Aorta (tissue), 5 donors: ENCODE measurements around the gene OIT3. TPM values are rescaled to one million over a fixed set of nuclear protein-coding genes. Genes with fewer than 3 reads are reported as not detected.
"Not testable (repeated sequence)": the region's sequence is repeated elsewhere in the genome, so short reads cannot be mapped to it uniquely, and the experiment has no call there.

ENCODE experiments used
- ATAC-seq: fragments of 200-7000 bp; cut with Tn5 transposase; one replicate; pipeline ENCODE4 v1.9.1; 2022; ENCODE audit warnings: moderate library complexity; ENCODE audit not compliant: low FRiP score
- DNase-seq, 2 donors: peaks; one replicate each; pipeline ENCODE4 v3.0.0-alpha.2; 2020
- H3K27ac ChIP-seq, 2 donors: one replicate each; pipeline ENCODE4 v1.5.1; 2013; ENCODE audit warnings: low read length in 2 of 2, mild to moderate bottlenecking in 2 of 2, moderate library complexity in 2 of 2, control low read depth in 1 of 2, inconsistent platforms in 1 of 2, low read depth in 1 of 2
- H3K27me3 ChIP-seq, 2 donors: one replicate each; pipeline ENCODE4 v1.6.1; 2013; ENCODE audit warnings: control low read depth in 1 of 2, low read length in 1 of 2, mild to moderate bottlenecking in 1 of 2, moderate library complexity in 1 of 2; ENCODE audit not compliant: insufficient read depth in 2 of 2, control insufficient read depth in 1 of 2
- H3K36me3 ChIP-seq, 2 donors: one replicate each; pipeline ENCODE4 v1.6.1; 2013; ENCODE audit warnings: control low read depth in 1 of 2, low read length in 1 of 2, mild to moderate bottlenecking in 1 of 2; ENCODE audit not compliant: insufficient read depth in 2 of 2, control insufficient read depth in 1 of 2
- H3K4me1 ChIP-seq, 2 donors: one replicate each; pipeline ENCODE4 v1.6.1; 2013; ENCODE audit warnings: low read length in 2 of 2, control low read depth in 1 of 2, mild to moderate bottlenecking in 1 of 2, moderate library complexity in 1 of 2; ENCODE audit not compliant: insufficient read depth in 2 of 2, control insufficient read depth in 1 of 2
- H3K4me3 ChIP-seq, 2 donors: one replicate each; pipeline ENCODE4 v1.5.1; 2013; ENCODE audit warnings: low read length in 2 of 2, control low read depth in 1 of 2, mild to moderate bottlenecking in 1 of 2
- H3K9me3 ChIP-seq: one replicate; pipeline ENCODE4 v1.6.1; 2013; ENCODE audit warnings: mild to moderate bottlenecking, low read length; ENCODE audit not compliant: control insufficient read depth
- WGBS, 2 donors: extraction: QIAGEN DNeasy Blood & Tissue Kit; methylation state at CpG; one replicate each; pipeline ENCODE4 v1.1.7; 2013; 5-methylcytosine and 5-hydroxymethylcytosine counted together
- intact Hi-C, 2 donors: fragments of 100-400 bp; cut with DNase I; formaldehyde crosslinking; loops; one replicate each; pipeline versions ENCODE4 v1.14.2 to v1.15.0; 2022
- polyA plus RNA-seq, 2 donors: library from polyadenylated mRNA; stranded (reverse); fragments of 200-250 nt; gene quantifications; one replicate each; pipeline ENCODE4 v1.2.3, GENCODE V29; 2013
- total RNA-seq, 2 donors: library from RNA; stranded (reverse); fragmentation: NEBNext Ultra II Directional; extraction: Animal tissue kit (Norgen Biotek cat#: 25700); gene quantifications; one replicate each; pipeline ENCODE4 v1.2.1, GENCODE V29; 2021
- donor health status: healthy with polysubstance abuse.
- donor health status: Bipolar disorder and iron deficiency.
- donor health status: DM: no; HTN: no; CAD: no.
- donor health status: DM: no; HTN: no; CAD: no.
- donor health status: DM: yes; HTN: yes; CAD: no.

Gene OIT3
- total and polyA plus RNA-seq, 4 donors, result 0.15 to 0.23 TPM; not detected in 2

GRCh38 chr10:72911758-72912157, 18.2 kb downstream of the OIT3 start:
- Histone ChIP-seq H3K4me3 (no peak overlapping the region), H3K27ac (no peak overlapping the region), H3K36me3 (no peaks in the 10 kb centered on the region), H3K27me3 (no peaks in the 10 kb centered on the region), H3K4me1 (no peaks in the 10 kb centered on the region), H3K9me3 (no peaks in the 10 kb centered on the region)
- intact Hi-C loops, result no loop called here
- ATAC-seq, result no peak
- DNase-seq, result no peak
- WGBS, 2 donors, result 96 to 97% methylated on average over 2 of the region's 2 CpGs

GRCh38 chr10:72912736-72913135, 19.2 kb downstream of the OIT3 start:
- Histone ChIP-seq H3K4me1 (no peaks in the 10 kb centered on the region), H3K36me3 (no peaks in the 10 kb centered on the region), H3K27me3 (no peaks in the 10 kb centered on the region), H3K27ac (no peak overlapping the region), H3K9me3 (no peaks in the 10 kb centered on the region), H3K4me3 (no peak overlapping the region)
- intact Hi-C loops, result no loop called here
- 88 to 92% methylated on average over 4 of the region's 4 CpGs for WGBS, 2 donors
- DNase-seq, result no peak
- no peak for ATAC-seq

GRCh38 chr10:72913287-72913686, 19.7 kb downstream of the OIT3 start:
- Histone ChIP-seq H3K9me3 (no peaks in the 10 kb centered on the region), H3K27me3 (no peaks in the 10 kb centered on the region), H3K27ac (no peak overlapping the region), H3K4me1 (no peaks in the 10 kb centered on the region), H3K4me3 (no peak overlapping the region), H3K36me3 (no peaks in the 10 kb centered on the region)
- no peak for ATAC-seq
- no peak for DNase-seq
- WGBS, 2 donors, result 85 to 86% methylated on average over 7 of the region's 7 CpGs
- intact Hi-C loops, result no loop called here

- H3K27ac ChIP-seq, H3K27me3 ChIP-seq, intact Hi-C loops, DNase-seq, H3K9me3 ChIP-seq, H3K36me3 ChIP-seq, H3K4me1 ChIP-seq, H3K4me3 ChIP-seq, ATAC-seq: not testable (repeated sequence)
- 6 to 7% methylated on average over 3 of the region's 3 CpGs for WGBS, 2 donors
These were observed 23.7 kb downstream of the OIT3 start for GRCh38 chr10:72917201-72917600.

GRCh38 chr10:72917803-72918332, 24.3 kb downstream of the OIT3 start:
- intact Hi-C loops, H3K9me3 ChIP-seq, H3K4me3 ChIP-seq, DNase-seq, H3K36me3 ChIP-seq, H3K27ac ChIP-seq, H3K4me1 ChIP-seq, ATAC-seq, H3K27me3 ChIP-seq: not testable (repeated sequence)
- WGBS, 2 donors, result 83 to 89% methylated on average over 2 of the region's 2 CpGs

- Histone ChIP-seq H3K27ac (no peak overlapping the region), H3K4me3 (no peak overlapping the region), H3K36me3 (no peaks in the 10 kb centered on the region), H3K27me3 (no peaks in the 10 kb centered on the region), H3K4me1 (no peaks in the 10 kb centered on the region), H3K9me3 (no peaks in the 10 kb centered on the region)
- intact Hi-C loops, result no loop called here
- ATAC-seq, result no peak
- no peak for DNase-seq
- WGBS, 2 donors, result 96 to 98% methylated on average over 8 of the region's 8 CpGs
These were observed 24.8 kb downstream of the OIT3 start for GRCh38 chr10:72918352-72918751.

- ATAC-seq, DNase-seq, H3K9me3 ChIP-seq, H3K27me3 ChIP-seq, H3K36me3 ChIP-seq, H3K4me1 ChIP-seq, H3K4me3 ChIP-seq, intact Hi-C loops, H3K27ac ChIP-seq: not testable (repeated sequence)
- 98 to 100% methylated on average over 1 of the region's 1 CpG for WGBS, 2 donors
These were observed 27.7 kb downstream of the OIT3 start for GRCh38 chr10:72921147-72921683.

GRCh38 chr10:72924351-72924750, 30.8 kb downstream of the OIT3 start:
- intact Hi-C loops, result no loop called here
- Histone ChIP-seq H3K36me3 (no peaks in the 10 kb centered on the region), H3K27me3 (no peaks in the 10 kb centered on the region), H3K9me3 (no peaks in the 10 kb centered on the region), H3K27ac (no peak overlapping the region), H3K4me3 (no peak overlapping the region), H3K4me1 (no peaks in the 10 kb centered on the region)
- ATAC-seq (no peak), DNase-seq (no peak)
- 94 to 95% methylated on average over 13 of the region's 13 CpGs for WGBS, 2 donors

- Histone ChIP-seq H3K27ac (no peak overlapping the region), H3K27me3 (no peaks in the 10 kb centered on the region), H3K4me1 (no peaks in the 10 kb centered on the region), H3K36me3 (no peaks in the 10 kb centered on the region), H3K9me3 (no peaks in the 10 kb centered on the region), H3K4me3 (no peak overlapping the region)
- ATAC-seq (no peak), DNase-seq (no peak)
- 93 to 96% methylated on average over 3 of the region's 3 CpGs for WGBS, 2 donors
- intact Hi-C loops, result no loop called here
These were observed 32.5 kb downstream of the OIT3 start for GRCh38 chr10:72925951-72926465.
